Measurements from ENCODE around the gene DDX5. TPM values are rescaled to one million over a fixed set of nuclear protein-coding genes. Genes with fewer than 3 reads are reported as not detected.

Gene DDX5
- total and polyA plus RNA-seq, 2 of the 13 experiments (the other 11 are each of a cell fraction or from before 2014, with no cell fraction given) = 503 to 684 TPM

GRCh38 chr17:64506576-64507412, 705 bp upstream of the DDX5 start, which contains the start of gene CEP95 (continued):
- TF ChIP-seq ZMAT5 (CRISPR knock-in tag; IDR thresholded peaks at IDR 0.05; ENCODE audit: borderline replicate concordance, low read depth) (no peak; the same call in 1 of the 2 replicates), ZNF207 (IDR thresholded peaks at IDR 0.05; ENCODE audit: borderline replicate concordance) (no peak), ZNF263 (CRISPR knock-in tag; IDR thresholded peaks at IDR 0.05) (peak; percentile 74; the same call in 1 of the 2 replicates), SOX5 (CRISPR knock-in tag; IDR thresholded peaks at IDR 0.05; ENCODE audit: borderline replicate concordance) (peak; percentile 21; the same call in 1 of the 2 replicates), ZNF253 (CRISPR knock-in tag; IDR thresholded peaks at IDR 0.05; ENCODE audit: borderline replicate concordance) (peak; percentile 70; the same call in 1 of the 2 replicates), KLF13 (CRISPR knock-in tag; IDR thresholded peaks at IDR 0.05) (no peak; the same call in 1 of the 2 replicates), SATB2 (CRISPR knock-in tag; IDR thresholded peaks at IDR 0.05) (peak; percentile 90), ZNF687 (CRISPR knock-in tag; IDR thresholded peaks at IDR 0.05) (peak; percentile 97), ZNF775 (CRISPR knock-in tag; IDR thresholded peaks at IDR 0.05; ENCODE audit: borderline replicate concordance) (no peak), ZEB1 (IDR thresholded peaks at IDR 0.05; ENCODE audit: insufficient replicate concordance, low read depth) (peak; percentile 5), HDAC1 (CRISPR knock-in tag; IDR thresholded peaks at IDR 0.05) (peak; percentile 89), ZNF558 (CRISPR knock-in tag; IDR thresholded peaks at IDR 0.05; ENCODE audit: borderline replicate concordance) (0 out of 2 replicates have a peak, but pooled peaks have one; percentile 64), ZXDC (CRISPR knock-in tag; IDR thresholded peaks at IDR 0.05) (no peak), ZBTB38 (CRISPR knock-in tag; IDR thresholded peaks at IDR 0.05) (peak; percentile 7; the same call in 1 of the 2 replicates), SP5 (CRISPR knock-in tag; IDR thresholded peaks at IDR 0.05; ENCODE audit: borderline replicate concordance, low read depth) (no peak; the same call in 1 of the 2 replicates)
- TF ChIP-seq, protein P1, sequence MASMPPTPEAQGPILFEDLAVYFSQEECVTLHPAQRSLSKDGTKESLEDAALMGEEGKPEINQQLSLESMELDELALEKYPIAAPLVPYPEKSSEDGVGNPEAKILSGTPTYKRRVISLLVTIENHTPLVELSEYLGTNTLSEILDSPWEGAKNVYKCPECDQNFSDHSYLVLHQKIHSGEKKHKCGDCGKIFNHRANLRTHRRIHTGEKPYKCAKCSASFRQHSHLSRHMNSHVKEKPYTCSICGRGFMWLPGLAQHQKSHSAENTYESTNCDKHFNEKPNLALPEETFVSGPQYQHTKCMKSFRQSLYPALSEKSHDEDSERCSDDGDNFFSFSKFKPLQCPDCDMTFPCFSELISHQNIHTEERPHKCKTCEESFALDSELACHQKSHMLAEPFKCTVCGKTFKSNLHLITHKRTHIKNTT (CRISPR knock-in tag; IDR thresholded peaks at IDR 0.05) = peak; percentile 49; the same call in 1 of the 2 replicates
- TF ChIP-seq, protein P2, sequence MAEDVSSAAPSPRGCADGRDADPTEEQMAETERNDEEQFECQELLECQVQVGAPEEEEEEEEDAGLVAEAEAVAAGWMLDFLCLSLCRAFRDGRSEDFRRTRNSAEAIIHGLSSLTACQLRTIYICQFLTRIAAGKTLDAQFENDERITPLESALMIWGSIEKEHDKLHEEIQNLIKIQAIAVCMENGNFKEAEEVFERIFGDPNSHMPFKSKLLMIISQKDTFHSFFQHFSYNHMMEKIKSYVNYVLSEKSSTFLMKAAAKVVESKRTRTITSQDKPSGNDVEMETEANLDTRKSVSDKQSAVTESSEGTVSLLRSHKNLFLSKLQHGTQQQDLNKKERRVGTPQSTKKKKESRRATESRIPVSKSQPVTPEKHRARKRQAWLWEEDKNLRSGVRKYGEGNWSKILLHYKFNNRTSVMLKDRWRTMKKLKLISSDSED (CRISPR knock-in tag; IDR thresholded peaks at IDR 0.05) = no peak

Data from HepG2 (cell line).